ENCODE results near the gene MAGI2. TPM values are rescaled to one million over a fixed set of nuclear protein-coding genes. Genes with fewer than 3 reads are reported as not detected.

MAGI2 gene
- total and polyA plus RNA-seq, 4 donors, result 43.4 to 61.3 (median 50.1) TPM

DNA sequence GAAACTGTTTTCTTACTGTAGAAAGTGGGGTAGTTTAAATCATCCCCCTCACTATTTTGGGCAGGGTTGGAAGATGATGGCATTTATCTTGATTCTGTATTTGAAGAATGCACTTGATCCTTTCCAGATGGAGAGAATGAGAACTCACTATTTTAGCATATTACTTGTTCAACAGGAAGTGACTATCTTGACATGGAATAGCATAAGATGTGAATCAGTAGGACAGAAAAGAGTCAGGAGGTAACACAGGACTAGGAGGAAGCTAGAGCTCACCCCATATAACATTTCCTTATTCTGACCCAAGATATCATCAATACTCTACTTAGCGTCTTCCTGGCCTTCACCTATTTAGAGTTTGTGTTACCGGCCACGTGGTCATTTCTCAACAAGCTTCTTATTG, 1254.7 kb downstream of the MAGI2 start:
- Histone ChIP-seq H3K9me3 (ENCODE audit: control insufficient read depth, insufficient read depth, low read length) (no peaks in the 10 kb centered on the region), H3K27me3 (ENCODE audit: control insufficient read depth, insufficient read depth, low read length) (no peaks in the 10 kb centered on the region), H3K36me3 (ENCODE audit: control insufficient read depth, insufficient read depth, low read length) (no peaks in the 10 kb centered on the region), H3K4me1 (ENCODE audit: control insufficient read depth, insufficient read depth, low read length) (no peaks in the 10 kb centered on the region), H3K27ac (ENCODE audit: low read depth, low read length) (no peak overlapping the region), H3K4me3 (ENCODE audit: low read depth, low read length) (no peak overlapping the region)
- WGBS (ENCODE audit: insufficient coverage), result 100% methylated on average over 3 of the region's 3 CpGs
- no peak for DNase-seq (ENCODE audit: low read depth in 4 of 6, low spot score in 6 of 6)

DNA sequence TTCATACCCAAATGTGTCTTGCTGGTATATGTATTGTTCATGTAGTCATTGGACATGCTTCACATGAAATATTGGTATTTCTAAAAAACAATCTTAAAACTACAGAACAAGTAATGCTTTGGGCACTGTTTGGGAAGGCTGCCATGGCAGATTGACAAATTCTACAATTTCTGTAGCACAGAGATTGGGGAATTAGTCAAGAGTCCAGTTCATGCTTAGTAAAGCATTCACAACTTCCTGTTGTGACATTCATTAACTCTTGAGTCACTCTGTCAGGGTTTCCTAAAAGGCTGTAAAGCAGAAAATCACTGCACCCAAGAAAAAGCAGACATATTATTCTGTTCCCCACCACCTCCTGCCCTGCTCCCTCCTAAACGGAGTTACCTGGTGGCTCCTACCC, 1256.0 kb downstream of the MAGI2 start:
- no peaks in the 10 kb centered on the region for H3K27me3 ChIP-seq (ENCODE audit: control insufficient read depth, insufficient read depth, low read length)
- no peak overlapping the region for H3K4me3 ChIP-seq (ENCODE audit: low read depth, low read length)
- WGBS (ENCODE audit: insufficient coverage), result no CpG with 5 or more reads among the region's 1 CpG
- peak in 1 of 6 donors; percentile 24 for DNase-seq (ENCODE audit: low read depth in 4 of 6, low spot score in 6 of 6)
- H3K4me1 ChIP-seq (ENCODE audit: control insufficient read depth, insufficient read depth, low read length), result no peaks in the 10 kb centered on the region
- peaks cover 3% of the 10 kb centered on the region for H3K36me3 ChIP-seq (ENCODE audit: control insufficient read depth, insufficient read depth, low read length)
- H3K9me3 ChIP-seq (ENCODE audit: control insufficient read depth, insufficient read depth, low read length), result no peaks in the 10 kb centered on the region
- H3K27ac ChIP-seq (ENCODE audit: low read depth, low read length), result no peak overlapping the region

DNA sequence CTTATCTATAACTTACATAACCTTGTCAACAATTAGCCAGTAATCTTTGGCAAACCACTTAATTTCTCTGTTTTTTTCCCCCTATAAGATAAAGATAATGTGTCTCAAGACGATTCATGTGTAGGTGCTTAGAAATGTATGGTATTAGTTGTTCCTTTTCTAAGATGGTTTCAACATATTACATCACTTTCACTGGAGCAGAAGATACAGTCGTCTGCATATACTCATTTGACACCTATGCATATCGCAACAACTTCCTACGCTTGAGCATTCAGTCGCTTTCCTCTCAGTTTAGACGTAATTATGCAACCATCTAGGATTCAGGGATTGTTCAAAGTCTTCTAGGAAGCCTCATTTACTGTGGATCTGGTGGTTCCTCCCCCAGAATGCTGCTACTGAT, 1258.2 kb downstream of the MAGI2 start:
- Histone ChIP-seq H3K4me1 (ENCODE audit: control insufficient read depth, insufficient read depth, low read length) (no peaks in the 10 kb centered on the region), H3K4me3 (ENCODE audit: low read depth, low read length) (no peak overlapping the region), H3K9me3 (ENCODE audit: control insufficient read depth, insufficient read depth, low read length) (no peaks in the 10 kb centered on the region), H3K27me3 (ENCODE audit: control insufficient read depth, insufficient read depth, low read length) (no peaks in the 10 kb centered on the region), H3K36me3 (ENCODE audit: control insufficient read depth, insufficient read depth, low read length) (peaks cover 3% of the 10 kb centered on the region), H3K27ac (ENCODE audit: low read depth, low read length) (no peak overlapping the region)
- WGBS (ENCODE audit: insufficient coverage), result 100% methylated on average over 3 of the region's 6 CpGs
- no peak for DNase-seq (ENCODE audit: low read depth in 4 of 6, low spot score in 6 of 6)

DNA sequence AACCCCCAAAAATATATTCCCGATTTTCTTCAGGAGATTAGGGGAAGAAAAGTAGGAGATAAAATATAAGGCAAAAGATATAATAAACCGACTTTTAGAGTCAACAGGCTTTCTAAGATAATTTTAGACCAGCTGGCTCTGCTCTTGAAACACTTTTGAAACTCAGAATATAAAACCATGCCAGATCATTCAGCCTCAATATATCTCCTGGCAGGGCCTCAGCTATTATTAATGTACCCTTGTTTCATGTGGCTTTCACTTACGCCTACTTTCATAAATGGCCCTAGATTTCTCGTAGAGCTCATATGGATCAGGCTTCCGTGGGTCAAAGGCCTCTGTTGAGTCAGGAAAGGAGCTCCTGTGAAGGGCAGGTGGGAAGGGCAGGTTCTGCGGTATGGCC, 1258.9 kb downstream of the MAGI2 start:
- no peaks in the 10 kb centered on the region for H3K4me1 ChIP-seq (ENCODE audit: control insufficient read depth, insufficient read depth, low read length)
- WGBS (ENCODE audit: insufficient coverage), result 89% methylated on average over 5 of the region's 6 CpGs
- no peak overlapping the region for H3K27ac ChIP-seq (ENCODE audit: low read depth, low read length)
- H3K36me3 ChIP-seq (ENCODE audit: control insufficient read depth, insufficient read depth, low read length), result peaks cover 3% of the 10 kb centered on the region
- H3K4me3 ChIP-seq (ENCODE audit: low read depth, low read length), result no peak overlapping the region
- no peaks in the 10 kb centered on the region for H3K9me3 ChIP-seq (ENCODE audit: control insufficient read depth, insufficient read depth, low read length)
- DNase-seq (ENCODE audit: low read depth in 4 of 6, low spot score in 6 of 6), result no peak
- H3K27me3 ChIP-seq (ENCODE audit: control insufficient read depth, insufficient read depth, low read length), result no peaks in the 10 kb centered on the region

DNA sequence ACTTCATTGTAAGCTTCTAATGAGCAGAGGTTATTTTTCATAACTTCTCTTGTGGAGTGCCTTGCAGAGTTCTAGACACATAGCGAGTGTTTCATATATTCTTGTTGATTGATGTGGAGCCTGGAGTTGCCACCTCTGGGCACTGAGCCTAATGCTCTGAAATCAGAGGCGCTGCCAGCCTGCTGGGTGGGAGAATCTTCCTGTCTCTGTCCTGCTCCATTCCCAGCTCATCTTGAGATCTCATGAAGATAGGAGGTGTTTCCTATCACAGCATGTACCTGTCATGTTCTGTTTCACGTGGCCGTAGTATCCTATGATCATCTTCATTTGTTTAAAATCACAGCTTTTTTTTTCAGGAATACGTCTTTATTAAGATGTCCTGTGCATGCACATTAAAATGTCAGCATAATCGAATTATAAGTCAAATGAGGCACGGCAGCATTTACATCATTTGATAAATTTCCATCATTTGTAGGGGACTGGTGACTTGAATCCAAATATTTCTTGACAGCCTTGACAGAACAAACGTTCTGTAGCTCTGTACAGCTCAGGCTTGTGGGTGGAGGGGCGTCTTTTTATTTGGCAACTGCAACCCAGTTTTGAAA, 1261.9 kb downstream of the MAGI2 start:
- WGBS (ENCODE audit: insufficient coverage), result 71% methylated on average over 3 of the region's 9 CpGs

DNA sequence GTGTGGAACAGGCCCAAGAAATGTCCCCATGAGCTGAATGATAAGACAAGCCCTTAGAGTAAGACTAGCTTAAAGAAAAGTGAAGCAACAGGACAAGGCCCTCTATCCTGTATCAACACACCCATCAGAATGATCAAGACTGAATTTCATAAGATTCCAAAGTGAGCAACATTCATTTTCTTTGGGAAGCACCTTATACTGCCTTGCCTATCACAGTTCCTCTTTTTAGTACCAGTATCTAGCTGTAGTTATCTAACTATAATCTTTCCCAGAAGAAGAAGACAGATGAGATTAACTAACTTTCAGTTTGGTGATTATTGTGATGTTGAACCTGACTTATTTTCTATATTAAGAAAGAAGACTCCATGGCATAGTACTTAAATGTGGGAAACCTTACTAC, 1263.7 kb downstream of the MAGI2 start:
- H3K36me3 ChIP-seq (ENCODE audit: control insufficient read depth, insufficient read depth, low read length), result peaks cover 3% of the 10 kb centered on the region
- no peak overlapping the region for H3K4me3 ChIP-seq (ENCODE audit: low read depth, low read length)
- DNase-seq (ENCODE audit: low read depth in 4 of 6, low spot score in 6 of 6), result no peak
- H3K4me1 ChIP-seq (ENCODE audit: control insufficient read depth, insufficient read depth, low read length), result no peaks in the 10 kb centered on the region
- no peak overlapping the region for H3K27ac ChIP-seq (ENCODE audit: low read depth, low read length)
- no peaks in the 10 kb centered on the region for H3K9me3 ChIP-seq (ENCODE audit: control insufficient read depth, insufficient read depth, low read length)
- no peaks in the 10 kb centered on the region for H3K27me3 ChIP-seq (ENCODE audit: control insufficient read depth, insufficient read depth, low read length)

More for the DNA sequence above, 1261.9 kb downstream of the MAGI2 start:
- no peak overlapping the region for H3K27ac ChIP-seq (ENCODE audit: low read depth, low read length)
- no peaks in the 10 kb centered on the region for H3K9me3 ChIP-seq (ENCODE audit: control insufficient read depth, insufficient read depth, low read length)
- no peaks in the 10 kb centered on the region for H3K27me3 ChIP-seq (ENCODE audit: control insufficient read depth, insufficient read depth, low read length)
- no peak overlapping the region for H3K4me3 ChIP-seq (ENCODE audit: low read depth, low read length)
- DNase-seq (ENCODE audit: low read depth in 4 of 6, low spot score in 6 of 6), result peak in 1 of 6 donors; percentile 34
- peaks cover 3% of the 10 kb centered on the region for H3K36me3 ChIP-seq (ENCODE audit: control insufficient read depth, insufficient read depth, low read length)
- H3K4me1 ChIP-seq (ENCODE audit: control insufficient read depth, insufficient read depth, low read length), result no peaks in the 10 kb centered on the region

DNA sequence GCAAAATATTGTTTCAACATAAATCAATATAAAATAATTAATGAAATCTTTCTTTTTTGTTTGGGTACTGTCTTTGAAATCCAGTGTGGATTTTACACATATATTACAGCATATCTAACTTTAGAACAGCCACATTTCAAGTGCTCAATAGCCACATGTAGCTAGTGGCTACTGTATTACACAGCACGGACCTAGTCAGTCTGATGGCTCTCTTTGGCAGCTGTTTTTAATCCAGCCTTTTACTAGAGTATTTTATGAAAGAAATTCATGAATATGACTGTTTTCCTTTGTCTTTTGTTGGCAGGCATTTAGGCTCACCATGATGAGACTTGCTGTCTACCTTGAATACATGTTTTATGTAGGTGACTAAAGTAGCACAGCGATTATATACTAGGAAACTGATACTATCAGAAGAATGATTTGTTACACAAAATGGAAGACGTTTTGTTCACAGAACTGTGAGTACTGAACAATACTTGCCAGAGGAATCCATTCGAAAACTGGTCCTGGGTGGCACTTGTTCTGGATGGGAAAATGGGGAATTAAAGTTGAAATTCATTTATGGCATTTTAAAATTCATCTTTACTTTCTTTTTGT, 1268.2 kb downstream of the MAGI2 start:
- Histone ChIP-seq H3K36me3 (ENCODE audit: control insufficient read depth, insufficient read depth, low read length) (no peaks in the 10 kb centered on the region), H3K4me1 (ENCODE audit: control insufficient read depth, insufficient read depth, low read length) (no peaks in the 10 kb centered on the region), H3K4me3 (ENCODE audit: low read depth, low read length) (no peak overlapping the region), H3K27me3 (ENCODE audit: control insufficient read depth, insufficient read depth, low read length) (no peaks in the 10 kb centered on the region), H3K9me3 (ENCODE audit: control insufficient read depth, insufficient read depth, low read length) (no peaks in the 10 kb centered on the region), H3K27ac (ENCODE audit: low read depth, low read length) (no peak overlapping the region)
- DNase-seq (ENCODE audit: low read depth in 4 of 6, low spot score in 6 of 6), result no peak
- WGBS (ENCODE audit: insufficient coverage), result no CpG with 5 or more reads among the region's 4 CpGs

DNA sequence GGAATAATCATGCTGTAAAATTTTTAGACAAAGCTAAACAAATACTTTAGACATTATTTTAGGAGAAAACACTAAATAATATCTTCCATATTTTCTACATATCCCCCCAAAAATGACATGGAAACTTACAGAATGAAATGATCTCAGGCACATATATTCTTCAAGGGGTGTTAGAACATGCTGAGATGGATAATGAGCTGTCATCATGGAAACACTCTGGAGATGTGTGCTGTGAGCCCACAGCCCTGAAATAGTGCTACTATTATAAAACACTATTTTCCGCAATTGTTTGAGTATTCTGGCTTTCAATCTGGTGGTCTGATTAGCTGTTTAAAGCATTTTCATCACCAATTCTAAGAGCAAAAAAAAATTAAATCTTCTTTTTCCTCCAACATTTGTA, 1269.2 kb downstream of the MAGI2 start:
- Histone ChIP-seq H3K36me3 (ENCODE audit: control insufficient read depth, insufficient read depth, low read length) (no peaks in the 10 kb centered on the region), H3K4me1 (ENCODE audit: control insufficient read depth, insufficient read depth, low read length) (no peaks in the 10 kb centered on the region), H3K4me3 (ENCODE audit: low read depth, low read length) (no peak overlapping the region), H3K9me3 (ENCODE audit: control insufficient read depth, insufficient read depth, low read length) (no peaks in the 10 kb centered on the region), H3K27me3 (ENCODE audit: control insufficient read depth, insufficient read depth, low read length) (no peaks in the 10 kb centered on the region), H3K27ac (ENCODE audit: low read depth, low read length) (no peak overlapping the region)
- WGBS (ENCODE audit: insufficient coverage), result no CpG with 5 or more reads among the region's 1 CpG
- DNase-seq (ENCODE audit: low read depth in 4 of 6, low spot score in 6 of 6), result peak in 1 of 6 donors; percentile 30

DNA sequence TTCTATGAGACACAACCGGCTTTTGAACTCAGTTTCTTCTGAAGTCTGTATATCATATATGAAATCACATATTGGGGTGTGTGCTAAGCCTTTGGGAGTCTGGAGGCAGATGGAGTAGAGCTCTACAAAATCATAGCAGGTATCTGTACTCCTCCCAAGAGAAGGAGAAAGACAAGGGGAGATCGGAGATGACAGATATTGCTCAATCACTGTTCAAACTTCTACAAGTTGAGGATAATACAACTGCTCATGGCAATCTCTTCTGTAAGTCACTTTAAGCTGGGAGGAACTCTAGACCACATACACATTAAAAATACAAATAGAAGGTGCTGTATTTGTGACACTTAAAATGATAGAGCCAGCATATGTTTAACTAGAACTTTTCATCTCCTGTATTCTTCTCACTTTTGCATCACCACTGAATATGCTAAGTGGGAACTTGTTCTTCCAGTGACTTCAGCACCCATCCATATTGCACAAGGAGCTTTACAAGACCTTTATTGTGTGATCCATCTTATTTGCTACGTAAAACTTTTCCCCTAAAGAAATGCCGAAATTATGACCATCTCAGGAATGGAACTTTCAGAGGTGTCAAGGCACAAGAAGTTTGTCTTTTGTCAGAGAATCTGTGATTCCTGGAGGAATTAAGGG, 1273.5 kb downstream of the MAGI2 start:
- DNase-seq (ENCODE audit: low read depth in 4 of 6, low spot score in 6 of 6), result no peak
- Histone ChIP-seq H3K4me3 (ENCODE audit: low read depth, low read length) (no peak overlapping the region), H3K4me1 (ENCODE audit: control insufficient read depth, insufficient read depth, low read length) (peaks cover 5% of the 10 kb centered on the region), H3K27me3 (ENCODE audit: control insufficient read depth, insufficient read depth, low read length) (no peaks in the 10 kb centered on the region), H3K36me3 (ENCODE audit: control insufficient read depth, insufficient read depth, low read length) (no peaks in the 10 kb centered on the region), H3K9me3 (ENCODE audit: control insufficient read depth, insufficient read depth, low read length) (no peaks in the 10 kb centered on the region), H3K27ac (ENCODE audit: low read depth, low read length) (no peak overlapping the region)
- no CpG with 5 or more reads among the region's 4 CpGs for WGBS (ENCODE audit: insufficient coverage)

DNA sequence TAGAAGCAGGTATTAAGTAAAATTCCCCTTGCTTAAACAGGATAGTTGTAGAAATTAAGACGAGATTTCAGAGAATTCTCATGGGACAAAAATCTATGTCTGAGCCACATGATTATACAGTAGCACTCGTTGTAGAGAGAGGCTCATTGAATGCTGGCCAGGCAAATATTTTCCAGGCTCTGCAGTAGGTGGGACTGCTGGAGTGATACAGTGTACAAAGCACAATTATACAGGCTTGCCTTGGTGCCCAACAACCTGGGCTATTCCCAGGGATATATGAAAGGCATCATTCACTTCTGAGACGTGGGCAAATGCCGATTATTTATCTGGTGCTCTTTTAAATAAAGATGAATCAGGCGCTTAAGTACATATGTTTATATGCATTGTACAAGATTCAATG, 1274.3 kb downstream of the MAGI2 start:
- no peak overlapping the region for H3K27ac ChIP-seq (ENCODE audit: low read depth, low read length)

More for the DNA sequence above, 1274.3 kb downstream of the MAGI2 start:
- no peak overlapping the region for H3K4me3 ChIP-seq (ENCODE audit: low read depth, low read length)
- 22% methylated on average over 2 of the region's 5 CpGs for WGBS (ENCODE audit: insufficient coverage)
- H3K4me1 ChIP-seq (ENCODE audit: control insufficient read depth, insufficient read depth, low read length), result peaks cover 5% of the 10 kb centered on the region
- DNase-seq (ENCODE audit: low read depth in 4 of 6, low spot score in 6 of 6), result peak in 2 of 6 donors; percentile 23 to 32
- H3K9me3 ChIP-seq (ENCODE audit: control insufficient read depth, insufficient read depth, low read length), result no peaks in the 10 kb centered on the region
- no peaks in the 10 kb centered on the region for H3K36me3 ChIP-seq (ENCODE audit: control insufficient read depth, insufficient read depth, low read length)
- no peaks in the 10 kb centered on the region for H3K27me3 ChIP-seq (ENCODE audit: control insufficient read depth, insufficient read depth, low read length)

Measured in spinal cord (tissue), 10 donors.